ENCODE measurements around the gene SMKR1. TPM values are rescaled to one million over a fixed set of nuclear protein-coding genes. Genes with fewer than 3 reads are reported as not detected.

The SMKR1 gene
- total and polyA plus RNA-seq, 2 of the 8 experiments (the other 6 are each of a cell fraction or from before 2014, with no cell fraction given), result 0.39 to 1.6 TPM

DNA sequence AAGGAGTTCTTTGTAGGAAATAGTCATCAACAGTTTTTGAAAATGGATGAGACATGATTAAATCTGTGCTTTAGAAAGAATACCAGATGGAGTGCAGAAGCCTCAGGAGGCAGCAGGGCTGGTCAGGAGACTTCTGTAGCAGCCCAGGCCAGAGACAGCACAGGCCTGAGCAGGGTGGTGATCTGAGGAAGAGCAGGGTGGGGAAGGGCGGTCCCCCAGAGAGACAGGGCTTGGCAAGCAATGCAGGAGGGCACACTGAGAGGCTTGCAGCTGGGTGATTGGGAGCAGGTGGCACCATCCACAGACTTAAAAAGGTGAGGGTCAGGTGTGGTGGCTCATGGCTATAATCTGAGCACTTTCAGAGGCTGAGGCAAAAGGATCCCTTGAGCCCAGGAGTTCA lies 4.3 kb upstream of the SMKR1 start:
- no peaks in the 10 kb centered on the region for H3K79me1 ChIP-seq (ENCODE audit: low read depth, low read length)
- no peak overlapping the region for H4K5ac ChIP-seq (ENCODE audit: insufficient read length, low read depth, low read length)
- TF ChIP-seq RXRA (IDR thresholded peaks at IDR 0.05; ENCODE audit: insufficient read depth, low read depth, low read length), result no peak
- TF ChIP-seq RNF2 (IDR thresholded peaks at IDR 0.05; ENCODE audit: borderline replicate concordance, low read depth, low read length, missing control alignments, poor library complexity, severe bottlenecking), result no peak
- TF ChIP-seq EZH2 (IDR thresholded peaks at IDR 0.05; ENCODE audit: low read depth, low read length, severe bottlenecking), result no peak
- TF ChIP-seq EP300 (IDR thresholded peaks at IDR 0.05; ENCODE audit: borderline replicate concordance in 1 of 2, low read depth in 2 of 2, low read length in 2 of 2), result no peak
- no peak for TF ChIP-seq CBX8 (IDR thresholded peaks at IDR 0.05; ENCODE audit: borderline replicate concordance, low read depth, low read length)
- TF ChIP-seq TCF12 (IDR thresholded peaks at IDR 0.05; ENCODE audit: low read depth, low read length), result no peak
- H2BK12ac ChIP-seq (ENCODE audit: low read depth, low read length), result no peak overlapping the region
- H2BK5ac ChIP-seq (ENCODE audit: low read depth, low read length), result no peak overlapping the region
- no peaks in the 10 kb centered on the region for H3K79me2 ChIP-seq (ENCODE audit: control insufficient read depth in 1 of 2, insufficient read depth in 2 of 2, low read length in 2 of 2)
- H3K9ac ChIP-seq (replicated peaks in 1 of 4; ENCODE audit: extremely low read depth in 1 of 4, low read depth in 3 of 4, low read length in 3 of 4), result no peak overlapping the region
- no peak overlapping the region for H2BK120ac ChIP-seq (replicated peaks; ENCODE audit: low read depth, low read length)
- no peak overlapping the region for H2BK15ac ChIP-seq (ENCODE audit: low read length)
- H3K14ac ChIP-seq (ENCODE audit: insufficient read length), result no peak overlapping the region
- WGBS, 2 experiments (ENCODE audit: extremely low coverage in 1 of 2, insufficient coverage in 1 of 2, insufficient read length in 1 of 2, insufficient replicate concordance in 2 of 2, low coverage in 1 of 2, low lambda C conversion rate in 2 of 2, missing lambda C conversion rate in 1 of 2), result 82% methylated on average over 1 of the region's 1 CpG; no CpG with 5 or more reads in 1 of the 2 experiments
- peaks cover 11% of the 10 kb centered on the region; the same call in 1 of the 2 replicates for H3K23me2 ChIP-seq (ENCODE audit: low read depth, low read length)
- no peak overlapping the region for H3K4me2 ChIP-seq (ENCODE audit: insufficient read depth in 1 of 2, low read depth in 2 of 2, low read length in 2 of 2)
- H3K23ac ChIP-seq (ENCODE audit: insufficient read length), result no peak overlapping the region
- POLR2A ChIA-PET (ENCODE audit: partially characterized antibody), result no interaction called here
- H2AFZ ChIP-seq (ENCODE audit: low read length), result no peak overlapping the region
- peaks cover 0 to 7% (median 2%) of the 10 kb centered on the region in 4 experiments; a peak in 3 of 7 replicates for H3K4me1 ChIP-seq (replicated peaks in 1 of 4; ENCODE audit: control insufficient read depth in 3 of 4, insufficient read depth in 4 of 4, low read length in 3 of 4)
- H3K27me3 ChIP-seq (replicated peaks in 1 of 4; ENCODE audit: control insufficient read depth in 3 of 4, extremely low read depth in 1 of 4, insufficient read depth in 3 of 4, low read length in 3 of 4), result peaks cover 0 to 16% (median 12%) of the 10 kb centered on the region in 4 experiments; a peak in 5 of 7 replicates
- H3K56ac ChIP-seq (replicated peaks; ENCODE audit: insufficient read length, low read depth, low read length), result no peak overlapping the region
- FAIRE-seq (no peak), DNase-seq (ENCODE audit: low read depth in 1 of 2, low spot score in 2 of 2) (no peak)
- CTCF ChIA-PET (ENCODE audit: partially characterized antibody), result interaction anchor here (0.8 to 1.0 kb wide), 2 partner anchors 27 to 146 kb away, joined by 3 to 4 read pairs; no protein-coding TSS in a partner anchor
- H4K20me1 ChIP-seq (replicated peaks in 1 of 2; ENCODE audit: control insufficient read depth in 1 of 2, insufficient read depth in 2 of 2, low read length in 2 of 2), result no peaks in the 10 kb centered on the region
- H3K4me3 ChIP-seq (ENCODE audit: extremely low read depth in 1 of 4, insufficient read depth in 2 of 4, low read depth in 3 of 4, low read length in 4 of 4), result no peak overlapping the region
- H2AK5ac ChIP-seq (ENCODE audit: low read depth, low read length), result no peak overlapping the region
- H3K18ac ChIP-seq (ENCODE audit: extremely low read depth, low read length), result no peak overlapping the region
- H3K36me3 ChIP-seq (ENCODE audit: control insufficient read depth in 2 of 4, insufficient read depth in 4 of 4, low read length in 3 of 4), result no peaks in the 10 kb centered on the region
- no peaks in the 10 kb centered on the region for H3K9me3 ChIP-seq (ENCODE audit: insufficient read depth in 2 of 2, low read depth in 1 of 2, low read length in 1 of 2)
- no peak overlapping the region for H4K8ac ChIP-seq (ENCODE audit: extremely low read depth, insufficient read depth, low read length)
- no peak overlapping the region for H3K27ac ChIP-seq (ENCODE audit: low read depth, low read length)
- no peak overlapping the region for H3K4ac ChIP-seq (replicated peaks; ENCODE audit: insufficient read length, low read depth, low read length)
- no peak overlapping the region for H2BK20ac ChIP-seq (ENCODE audit: low read length)
- no peak overlapping the region for H4K91ac ChIP-seq (replicated peaks; ENCODE audit: insufficient read length, low read length)
